Bronchial epithelial cell (primary cell): Measurements from ENCODE around the gene IPO5. TPM values are rescaled to one million over a fixed set of nuclear protein-coding genes. Genes with fewer than 3 reads are reported as not detected.

Experiments used
- DNase-seq: peaks from one replicate; pipeline ENCODE4 v3.0.0-alpha.2; 2010; ENCODE audit warnings: low read depth
- FAIRE-seq: peaks from 2 replicates; lab custom pipeline; 2011; peaks lifted over from hg19 to GRCh38; lab: Jason Lieb, UNC
- H3K27me3 ChIP-seq: 2 replicates; pipeline ENCODE4 v1.5.1; 2011; ENCODE audit warnings: low read length; ENCODE audit not compliant: control insufficient read depth, insufficient read depth
- H3K36me3 ChIP-seq: 2 replicates; pipeline ENCODE4 v1.5.1; 2011; ENCODE audit warnings: low read length; ENCODE audit not compliant: control insufficient read depth, insufficient read depth
- H3K4me3 ChIP-seq: 2 replicates; pipeline ENCODE4 v1.5.1; 2011; ENCODE audit warnings: mild to moderate bottlenecking, low read depth, low read length, control low read depth
- CTCF ChIP-seq: IDR thresholded peaks from 2 replicates; pipeline ENCODE4 v1.5.1; 2011; ENCODE audit warnings: mild to moderate bottlenecking, moderate library complexity, low read length, control low read depth, inconsistent platforms; ENCODE audit not compliant: insufficient read depth, severe bottlenecking
- total RNA-seq: library from RNA; depleted of rRNA; stranded (reverse); fragments of >200 nt; gene quantifications from 2 replicates; pipeline ENCODE4 v1.2.1, GENCODE V29; 2014

IPO5 gene
- total RNA-seq, 1 donor from 2014 or later: 112 TPM

- no peak for TF ChIP-seq CTCF
- no peak overlapping the region for H3K4me3 ChIP-seq
- H3K36me3 ChIP-seq: no peaks in the 10 kb centered on the region
- no peak for FAIRE-seq
- no peaks in the 10 kb centered on the region for H3K27me3 ChIP-seq
- peak; percentile 23 for DNase-seq
Measured at GRCh38 chr13:97913206-97913605, 40.3 kb upstream of the IPO5 start.

GRCh38 chr13:97914540-97914939 is 38.9 kb upstream of the IPO5 start:
- Histone ChIP-seq H3K27me3 (no peaks in the 10 kb centered on the region), H3K36me3 (no peaks in the 10 kb centered on the region), H3K4me3 (no peak overlapping the region)
- no peak for FAIRE-seq
- TF ChIP-seq CTCF: no peak
- no peak for DNase-seq

- FAIRE-seq: no peak
- no peak for DNase-seq
- H3K27me3 ChIP-seq: no peaks in the 10 kb centered on the region
- H3K36me3 ChIP-seq: no peaks in the 10 kb centered on the region
- H3K4me3 ChIP-seq: no peak overlapping the region
- TF ChIP-seq CTCF: no peak
Measured at GRCh38 chr13:97921176-97921816, 32.2 kb upstream of the IPO5 start.

GRCh38 chr13:97928301-97928700 is 25.2 kb upstream of the IPO5 start:
- FAIRE-seq: no peak

GRCh38 chr13:97932036-97932435 is 21.4 kb upstream of the IPO5 start:
- DNase-seq: no peak
- FAIRE-seq: no peak
- Histone ChIP-seq H3K4me3 (no peak overlapping the region), H3K27me3 (no peaks in the 10 kb centered on the region), H3K36me3 (no peaks in the 10 kb centered on the region)
- no peak for TF ChIP-seq CTCF

More at GRCh38 chr13:97928301-97928700, 25.2 kb upstream of the IPO5 start:
- TF ChIP-seq CTCF: no peak
- H3K36me3 ChIP-seq: no peaks in the 10 kb centered on the region
- no peak overlapping the region for H3K4me3 ChIP-seq
- DNase-seq: no peak
- no peaks in the 10 kb centered on the region for H3K27me3 ChIP-seq

GRCh38 chr13:97932647-97933046 is 20.8 kb upstream of the IPO5 start:
- Histone ChIP-seq H3K4me3 (no peak overlapping the region), H3K27me3 (no peaks in the 10 kb centered on the region), H3K36me3 (no peaks in the 10 kb centered on the region)
- no peak for TF ChIP-seq CTCF
- DNase-seq: no peak
- no peak for FAIRE-seq
